ENCODE measurements around the gene FBXL16. TPM values are rescaled to one million over a fixed set of nuclear protein-coding genes. Genes with fewer than 3 reads are reported as not detected.
A peak's percentile ranks its signal among the peaks of the same experiment; 100 is the strongest.
"Not testable (repeated sequence)": the region's sequence is repeated elsewhere in the genome, so short reads cannot be mapped to it uniquely, and the experiment has no call there.

Gene FBXL16
- polyA plus RNA-seq, 1 donor from 2014 or later: 3.4 TPM

- H3K9me3 ChIP-seq (ENCODE audit: low read length): no peaks in the 10 kb centered on the region
- no peak overlapping the region for H3K4me2 ChIP-seq (ENCODE audit: low read length)
- H3K36me3 ChIP-seq (ENCODE audit: insufficient read depth, low read length): no peaks in the 10 kb centered on the region
- no peak overlapping the region for H3K9ac ChIP-seq (ENCODE audit: low read length)
- H3K27ac ChIP-seq (ENCODE audit: low read length): no peak overlapping the region
- peaks cover 5% of the 10 kb centered on the region for H3F3A ChIP-seq (ENCODE audit: insufficient read depth, low read length, poor library complexity, severe bottlenecking)
- no peaks in the 10 kb centered on the region for H3K9me2 ChIP-seq (ENCODE audit: insufficient read depth, low read length)
- H2AFZ ChIP-seq (ENCODE audit: low read depth, low read length): no peak overlapping the region
- no peak overlapping the region for H3K4me3 ChIP-seq (ENCODE audit: low read length)
- TF ChIP-seq EP300 (conservative IDR thresholded peaks at IDR 0.05; ENCODE audit: poor library complexity, severe bottlenecking) (no peak), TAF1 (IDR thresholded peaks at IDR 0.05; ENCODE audit: low read depth) (no peak), CTCF (IDR thresholded peaks at IDR 0.05; ENCODE audit: poor library complexity, severe bottlenecking) (no peak), EZH2 (IDR thresholded peaks at IDR 0.05; ENCODE audit: borderline replicate concordance, insufficient read depth, low read length, poor library complexity, severe bottlenecking) (no peak), RAD21 (conservative IDR thresholded peaks at IDR 0.05) (no peak), REST (IDR thresholded peaks at IDR 0.05; ENCODE audit: borderline replicate concordance) (no peak), POLR2AphosphoS5 (IDR thresholded peaks at IDR 0.05) (no peak), SMC3 (conservative IDR thresholded peaks at IDR 0.05; ENCODE audit: poor library complexity) (no peak), MXI1 (conservative IDR thresholded peaks at IDR 0.05; ENCODE audit: poor library complexity, severe bottlenecking) (no peak)
- peaks cover 21% of the 10 kb centered on the region for H3K79me2 ChIP-seq (replicated peaks; ENCODE audit: insufficient read depth, low read length)
- no peaks in the 10 kb centered on the region for H3K27me3 ChIP-seq (ENCODE audit: insufficient read depth, low read depth, low read length)
- no peaks in the 10 kb centered on the region for H4K20me1 ChIP-seq (ENCODE audit: insufficient read depth)
Measured at GRCh38 chr16:714079-714478, 8.5 kb upstream of the FBXL16 start.

DNA sequence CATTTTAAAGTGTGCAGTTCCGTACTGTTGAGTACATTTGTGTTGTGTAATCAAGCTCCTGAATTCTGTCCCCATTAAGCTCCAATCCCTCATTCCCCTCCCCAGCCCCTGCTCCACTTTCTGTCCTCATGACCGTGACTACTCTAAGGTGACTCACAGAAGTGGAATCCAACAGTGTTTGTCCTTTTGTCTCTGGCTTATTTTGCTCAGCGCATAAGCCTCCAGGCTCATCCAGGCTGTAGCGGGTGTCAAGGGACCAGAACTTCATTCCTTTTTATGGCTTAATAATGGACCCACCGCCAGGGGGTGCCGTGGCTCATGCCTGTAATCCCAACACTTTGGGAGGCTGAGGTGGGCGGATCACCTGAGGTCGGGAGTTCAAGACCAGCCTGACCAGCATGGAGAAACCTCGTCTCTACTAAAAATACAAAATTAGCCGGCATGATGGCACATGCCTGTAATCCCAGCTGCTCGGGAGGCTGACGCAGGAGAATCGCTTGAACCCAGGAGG, 7.2 kb upstream of the FBXL16 start:
- not testable (repeated sequence) for H3K9me3 ChIP-seq (ENCODE audit: low read length); H3K27me3 ChIP-seq (ENCODE audit: insufficient read depth, low read depth, low read length); H3K27ac ChIP-seq (ENCODE audit: low read length); H3F3A ChIP-seq (ENCODE audit: insufficient read depth, low read length, poor library complexity, severe bottlenecking); H3K4me2 ChIP-seq (ENCODE audit: low read length); H2AFZ ChIP-seq (ENCODE audit: low read depth, low read length); H3K36me3 ChIP-seq (ENCODE audit: insufficient read depth, low read length); H4K20me1 ChIP-seq (ENCODE audit: insufficient read depth); H3K9ac ChIP-seq (ENCODE audit: low read length); H3K9me2 ChIP-seq (ENCODE audit: insufficient read depth, low read length); H3K4me3 ChIP-seq (ENCODE audit: low read length)
- TF ChIP-seq CTCF (IDR thresholded peaks at IDR 0.05; ENCODE audit: poor library complexity, severe bottlenecking): peak; percentile 57
- TF ChIP-seq SMC3 (conservative IDR thresholded peaks at IDR 0.05; ENCODE audit: poor library complexity): peak; percentile 30
- peak; percentile 25 for TF ChIP-seq RAD21 (conservative IDR thresholded peaks at IDR 0.05)
- peaks cover 21% of the 10 kb centered on the region for H3K79me2 ChIP-seq (replicated peaks; ENCODE audit: insufficient read depth, low read length)
